Skeletal muscle satellite cell (primary cell): ENCODE results near the gene ARSI.

Source experiments
- H3K27me3 ChIP-seq: 2 replicates; pipeline ENCODE4 v1.7.0; 2013; ENCODE audit warnings: low read length; ENCODE audit not compliant: control insufficient read depth, insufficient read depth
- H3K36me3 ChIP-seq: 2 replicates; pipeline ENCODE4 v1.7.0; 2013; ENCODE audit warnings: mild to moderate bottlenecking, control low read depth, low read length; ENCODE audit not compliant: insufficient read depth
- H3K4me1 ChIP-seq: 2 replicates; pipeline ENCODE4 v1.7.0; 2013; ENCODE audit warnings: low read length; ENCODE audit not compliant: control insufficient read depth, insufficient read depth
- H3K4me2 ChIP-seq: 2 replicates; pipeline ENCODE4 v1.7.0; 2013; ENCODE audit warnings: mild to moderate bottlenecking, low read length
- H3K4me3 ChIP-seq: 2 replicates; pipeline ENCODE4 v1.7.0; 2013; ENCODE audit warnings: low read length
- H3K9ac ChIP-seq: 2 replicates; pipeline ENCODE4 v1.7.0; 2013; ENCODE audit warnings: mild to moderate bottlenecking, low read depth, low read length, moderate library complexity
- H3K9me3 ChIP-seq: replicated peaks from 2 replicates; pipeline ENCODE4 v1.7.0; 2013; ENCODE audit warnings: mild to moderate bottlenecking, control low read depth, low read length

The ARSI gene

DNA sequence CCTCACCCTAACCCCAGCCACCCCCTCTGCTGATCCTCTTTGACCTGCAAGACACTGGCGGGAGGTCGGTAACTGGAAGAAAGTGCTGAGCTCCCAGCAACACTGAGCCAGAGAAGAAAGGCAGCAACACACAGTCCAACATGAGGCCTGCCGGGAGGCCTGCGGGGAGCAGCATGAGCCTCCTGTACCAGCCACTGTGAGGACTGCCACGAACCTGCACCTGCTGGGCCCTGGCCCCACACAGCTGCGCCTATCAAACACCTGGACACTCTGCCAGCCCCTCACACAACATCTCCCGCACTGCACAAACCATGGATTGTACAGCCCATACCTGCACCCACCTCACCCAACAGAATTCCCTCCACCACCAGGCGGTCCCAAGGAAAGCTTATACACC lies 31.4 kb downstream of the ARSI start:
- Histone ChIP-seq H3K9ac (no peak overlapping the region), H3K9me3 (no peaks in the 10 kb centered on the region), H3K4me2 (no peak overlapping the region), H3K36me3 (no peaks in the 10 kb centered on the region), H3K4me3 (no peak overlapping the region), H3K27me3 (peaks cover 7% of the 10 kb centered on the region), H3K4me1 (peaks cover 3% of the 10 kb centered on the region)

DNA sequence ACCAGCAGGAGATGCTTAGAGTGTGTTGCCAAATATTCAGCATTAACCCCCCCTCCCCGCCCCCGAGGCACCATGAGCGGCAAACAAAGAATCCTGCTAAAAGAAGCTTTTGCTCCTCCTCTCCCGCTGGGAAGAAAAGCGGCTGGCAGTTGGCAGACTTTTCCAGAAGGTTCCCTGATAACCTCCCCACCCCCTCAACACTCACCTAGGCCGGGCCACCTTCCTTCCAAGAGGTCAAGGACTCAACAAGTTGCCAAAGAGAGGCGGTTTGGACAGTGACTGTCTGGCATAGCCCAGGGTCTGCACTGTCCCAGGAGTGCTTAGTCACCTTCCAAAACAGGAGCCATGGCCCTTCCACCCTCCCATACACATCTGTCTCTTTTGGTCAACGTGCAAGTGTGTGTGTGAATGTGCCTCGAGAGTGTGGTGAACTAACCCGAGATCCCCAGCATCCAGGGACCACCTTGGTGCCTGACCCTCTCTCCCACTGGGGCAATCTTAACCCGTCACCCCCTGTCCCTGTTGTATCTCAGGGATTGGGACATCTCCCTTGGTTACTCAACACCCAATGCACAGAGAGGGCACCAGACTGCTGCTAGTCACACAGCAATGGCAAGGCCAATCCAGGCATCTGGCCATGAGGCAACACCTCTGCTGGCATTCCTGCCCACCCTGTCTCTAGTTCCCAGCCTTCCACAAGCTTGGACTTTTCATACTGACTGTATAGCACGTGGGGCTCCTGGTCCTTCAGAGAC lies 32.0 kb downstream of the ARSI start:
- no peak overlapping the region for H3K4me3 ChIP-seq

DNA sequence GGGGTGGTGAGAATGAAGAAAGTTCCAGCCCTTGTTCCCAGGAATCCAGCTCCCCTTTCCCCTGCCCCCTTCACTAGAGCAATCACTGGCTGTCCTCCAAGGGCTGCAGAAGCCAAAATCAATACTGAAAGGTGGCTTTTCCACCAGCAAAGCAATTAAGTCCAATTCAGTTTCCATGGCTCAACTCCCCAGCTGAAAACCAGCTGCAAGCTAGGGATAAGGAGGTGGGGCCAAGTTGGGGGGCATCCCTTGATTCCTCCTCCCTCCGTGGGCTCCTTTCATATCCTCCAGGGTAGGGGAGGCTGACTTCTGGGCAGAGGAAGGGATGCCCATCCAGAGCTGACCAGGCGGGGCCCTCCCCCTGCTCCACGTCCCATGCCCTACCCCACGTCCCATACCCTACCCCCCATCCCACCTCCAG lies 35.8 kb downstream of the ARSI start:
- Histone ChIP-seq H3K36me3 (no peaks in the 10 kb centered on the region), H3K4me2 (no peak overlapping the region), H3K4me3 (no peak overlapping the region)

More for the DNA sequence above, 32.0 kb downstream of the ARSI start:
- no peak overlapping the region for H3K4me2 ChIP-seq
- H3K36me3 ChIP-seq, result no peaks in the 10 kb centered on the region
- H3K27me3 ChIP-seq, result peaks cover 7% of the 10 kb centered on the region
- peaks cover 3% of the 10 kb centered on the region for H3K4me1 ChIP-seq
- H3K9me3 ChIP-seq, result no peaks in the 10 kb centered on the region
- H3K9ac ChIP-seq, result no peak overlapping the region

DNA sequence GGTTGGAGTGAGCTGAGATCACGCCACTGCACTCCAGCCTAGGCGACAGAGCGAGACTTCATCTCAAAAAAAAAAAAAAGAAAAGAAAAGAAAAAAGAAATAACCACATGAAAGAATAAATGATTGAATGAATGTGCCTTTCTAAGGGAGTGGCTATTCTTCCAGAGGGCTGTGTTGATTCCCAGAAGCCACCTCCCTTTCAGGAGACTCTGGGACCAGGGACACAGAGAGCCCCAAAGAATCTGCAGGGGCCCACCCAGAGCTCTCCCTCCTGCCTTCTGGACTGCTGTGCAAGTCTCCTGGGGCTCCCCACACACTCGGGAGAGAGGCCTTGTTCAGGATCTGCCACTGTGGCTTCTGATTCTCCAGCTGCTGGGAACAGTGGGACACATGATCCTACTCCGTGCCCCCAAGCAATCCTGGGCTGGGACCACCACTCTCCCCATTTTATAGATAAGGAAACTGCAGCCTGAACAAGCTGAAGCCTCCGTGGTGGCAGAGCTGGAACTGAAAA lies 36.8 kb downstream of the ARSI start:
- no peaks in the 10 kb centered on the region for H3K9me3 ChIP-seq
- H3K4me1 ChIP-seq, result peaks cover 31% of the 10 kb centered on the region
- no peaks in the 10 kb centered on the region for H3K27me3 ChIP-seq
- H3K4me3 ChIP-seq, result no peak overlapping the region
- H3K4me2 ChIP-seq, result no peak overlapping the region
- no peak overlapping the region for H3K9ac ChIP-seq
- no peaks in the 10 kb centered on the region for H3K36me3 ChIP-seq

More for the DNA sequence above, 35.8 kb downstream of the ARSI start:
- no peak overlapping the region for H3K9ac ChIP-seq
- H3K4me1 ChIP-seq, result peaks cover 22% of the 10 kb centered on the region
- H3K27me3 ChIP-seq, result no peaks in the 10 kb centered on the region
- no peaks in the 10 kb centered on the region for H3K9me3 ChIP-seq

DNA sequence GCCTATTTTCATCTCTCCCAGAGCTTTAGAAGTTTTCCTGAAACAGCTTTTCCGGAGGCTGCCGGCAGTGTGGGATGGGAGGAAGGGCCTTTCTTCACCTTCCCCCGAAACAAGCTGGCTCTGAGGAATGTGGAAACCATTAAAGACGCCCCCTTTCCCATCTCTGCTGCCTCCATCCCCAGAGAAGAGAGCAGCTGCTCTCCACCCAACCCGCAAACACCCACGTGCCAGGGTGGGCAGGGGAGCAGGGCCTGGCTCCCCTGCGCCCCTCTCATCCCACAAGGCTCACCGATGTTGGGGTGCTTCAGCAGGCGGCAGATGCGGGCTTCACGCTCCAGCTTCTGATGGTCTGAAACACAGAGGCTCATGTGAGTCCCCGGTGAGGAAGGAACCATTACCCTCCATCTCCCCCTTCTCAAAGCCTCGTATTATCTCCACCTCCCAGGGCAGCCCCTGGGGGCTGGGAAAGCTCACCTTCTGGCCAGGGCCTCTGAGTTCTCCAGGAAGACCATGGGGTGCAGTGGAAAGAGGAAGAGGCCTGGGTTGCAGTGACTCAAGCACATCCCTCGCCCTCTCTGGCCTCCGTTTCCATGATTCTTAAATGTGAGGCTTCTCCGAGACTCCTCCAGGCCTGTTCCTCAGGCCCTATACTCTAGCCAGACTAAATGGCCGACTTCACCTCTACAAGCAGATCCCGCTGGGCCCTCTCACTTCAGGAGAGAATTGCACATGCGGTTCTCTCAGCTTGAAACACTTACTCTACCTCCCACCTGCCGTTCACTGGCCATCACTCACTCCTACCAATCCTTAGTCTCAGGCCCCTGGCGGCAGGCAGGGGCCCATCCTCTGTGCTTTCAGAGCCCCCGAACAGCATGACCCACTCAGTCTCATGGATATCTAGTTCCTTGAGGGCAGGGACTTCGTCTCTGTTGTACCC lies 37.8 kb downstream of the ARSI start:
- Histone ChIP-seq H3K9me3 (no peaks in the 10 kb centered on the region), H3K36me3 (no peaks in the 10 kb centered on the region), H3K4me2 (peak overlapping the region; percentile 55), H3K4me1 (peaks cover 32% of the 10 kb centered on the region), H3K9ac (no peak overlapping the region), H3K27me3 (no peaks in the 10 kb centered on the region), H3K4me3 (no peak overlapping the region)

GRCh38 chr5:150263801-150264621 lies 38.7 kb downstream of the ARSI start:
- H3K4me1 ChIP-seq, result peaks cover 32% of the 10 kb centered on the region
- no peaks in the 10 kb centered on the region for H3K36me3 ChIP-seq
- peak overlapping the region; percentile 6 for H3K4me3 ChIP-seq
- no peaks in the 10 kb centered on the region for H3K27me3 ChIP-seq
- no peaks in the 10 kb centered on the region for H3K9me3 ChIP-seq
- peak overlapping the region; percentile 12 for H3K9ac ChIP-seq
- H3K4me2 ChIP-seq, result peak overlapping the region; percentile 55

DNA sequence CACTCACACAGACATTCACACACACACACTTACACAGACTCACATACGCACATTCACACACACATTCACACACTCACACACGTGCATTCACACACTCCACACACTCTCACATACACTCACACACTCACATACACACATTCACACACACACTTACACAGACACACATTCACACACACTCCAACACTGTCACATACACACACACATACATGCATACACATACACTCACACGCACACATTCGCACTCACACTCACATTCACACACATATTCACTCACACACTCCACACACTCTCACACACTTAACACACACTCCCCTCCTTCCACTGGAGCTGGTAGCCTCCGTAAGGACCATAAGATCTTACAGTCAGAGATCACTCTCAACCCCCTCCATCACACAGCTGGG lies 39.3 kb downstream of the ARSI start:
- Histone ChIP-seq H3K36me3 (no peaks in the 10 kb centered on the region), H3K4me2 (peak overlapping the region; percentile 55), H3K27me3 (no peaks in the 10 kb centered on the region), H3K9me3 (no peaks in the 10 kb centered on the region), H3K4me1 (peaks cover 32% of the 10 kb centered on the region), H3K4me3 (peak overlapping the region; percentile 6), H3K9ac (peak overlapping the region; percentile 12)

DNA sequence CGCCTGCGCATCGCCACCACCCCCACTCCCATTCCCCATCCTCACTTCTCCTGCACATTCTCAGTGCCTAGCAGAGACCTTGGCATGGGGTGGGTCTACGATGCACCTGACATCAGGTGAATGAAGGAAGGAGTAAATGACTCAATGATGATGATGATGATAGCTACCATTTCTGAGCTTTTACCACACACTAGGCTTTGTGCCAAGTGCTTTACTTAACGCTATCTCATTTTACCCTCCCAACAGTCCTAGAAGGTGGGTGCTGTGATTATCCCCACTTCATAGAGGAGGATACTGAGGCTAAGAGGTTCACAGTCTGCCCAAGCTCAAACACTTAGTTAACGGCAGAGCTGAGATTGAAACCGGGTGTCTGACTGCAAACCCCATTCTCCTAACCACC lies 40.2 kb downstream of the ARSI start:
- Histone ChIP-seq H3K4me1 (peaks cover 32% of the 10 kb centered on the region), H3K4me2 (no peak overlapping the region), H3K27me3 (no peaks in the 10 kb centered on the region), H3K9ac (no peak overlapping the region), H3K9me3 (no peaks in the 10 kb centered on the region), H3K36me3 (no peaks in the 10 kb centered on the region), H3K4me3 (no peak overlapping the region)

DNA sequence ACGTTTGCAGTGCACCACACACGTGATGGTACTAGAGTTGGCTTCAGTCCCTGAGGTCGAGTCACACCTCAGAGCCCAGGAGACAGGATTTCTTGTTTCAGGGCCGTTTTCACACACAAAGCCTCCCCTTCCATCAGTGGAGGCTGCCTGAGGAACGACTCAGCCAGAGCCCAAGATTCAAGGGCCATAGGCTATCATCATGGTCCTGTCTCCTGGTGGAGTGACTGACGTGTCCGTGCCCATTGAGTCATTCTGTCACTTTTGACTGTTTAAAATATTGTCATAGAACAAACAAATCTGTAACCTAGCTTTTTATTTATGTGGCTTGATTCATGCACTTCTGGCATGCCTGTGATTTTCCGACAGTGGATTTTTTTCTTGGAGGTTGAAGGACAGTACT lies 41.5 kb downstream of the ARSI start:
- peaks cover 29% of the 10 kb centered on the region for H3K4me1 ChIP-seq
- H3K4me3 ChIP-seq, result no peak overlapping the region
- no peaks in the 10 kb centered on the region for H3K27me3 ChIP-seq
- H3K36me3 ChIP-seq, result no peaks in the 10 kb centered on the region
- H3K9me3 ChIP-seq, result no peaks in the 10 kb centered on the region
- no peak overlapping the region for H3K9ac ChIP-seq
- no peak overlapping the region for H3K4me2 ChIP-seq

DNA sequence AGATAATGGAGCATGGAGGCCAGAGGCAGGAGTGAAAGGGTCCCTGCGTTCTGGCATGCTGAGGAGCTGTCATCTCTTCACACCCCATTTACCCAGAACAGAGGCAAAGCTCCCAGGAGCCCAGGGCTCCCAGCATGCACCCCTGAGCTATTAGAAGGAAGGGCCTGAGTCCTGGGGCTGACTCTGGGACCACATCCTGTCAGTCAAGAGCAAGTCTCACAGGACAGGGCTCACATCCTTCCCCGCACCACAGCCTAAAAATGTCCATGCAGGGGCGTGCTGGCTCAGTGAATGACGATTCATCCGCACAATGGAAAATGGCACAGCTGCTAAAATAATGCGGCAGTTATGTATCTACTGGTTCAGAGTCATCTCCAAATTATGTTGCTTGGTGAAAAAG lies 44.6 kb downstream of the ARSI start:
- H3K9ac ChIP-seq, result no peak overlapping the region
- H3K9me3 ChIP-seq, result no peaks in the 10 kb centered on the region
- no peaks in the 10 kb centered on the region for H3K27me3 ChIP-seq
- H3K4me1 ChIP-seq, result peaks cover 11% of the 10 kb centered on the region
- no peaks in the 10 kb centered on the region for H3K36me3 ChIP-seq
- no peak overlapping the region for H3K4me3 ChIP-seq
- H3K4me2 ChIP-seq, result no peak overlapping the region

DNA sequence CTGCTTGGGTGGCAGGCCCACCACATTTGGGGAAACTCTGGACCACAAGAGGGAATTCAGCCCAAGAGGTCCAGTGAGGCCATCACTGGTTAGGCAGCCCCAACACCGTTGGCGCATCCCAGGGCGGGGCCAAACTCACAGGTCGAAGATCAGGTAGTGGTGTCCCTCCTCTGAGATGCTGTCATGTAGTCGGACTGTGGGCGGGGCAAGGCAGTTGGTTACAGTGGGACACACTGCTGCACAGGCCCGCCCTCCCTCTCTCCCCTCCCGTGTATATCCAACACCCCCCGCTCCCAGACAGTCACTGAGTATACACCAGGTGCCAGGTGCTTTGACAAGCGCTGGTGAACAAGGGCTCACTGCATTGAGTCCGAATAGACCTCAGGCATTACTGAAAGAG lies 45.3 kb downstream of the ARSI start:
- no peaks in the 10 kb centered on the region for H3K27me3 ChIP-seq

More for the DNA sequence above, 45.3 kb downstream of the ARSI start:
- H3K4me1 ChIP-seq, result peaks cover 10% of the 10 kb centered on the region
- no peak overlapping the region for H3K4me2 ChIP-seq
- no peak overlapping the region for H3K9ac ChIP-seq
- no peak overlapping the region for H3K4me3 ChIP-seq
- H3K36me3 ChIP-seq, result no peaks in the 10 kb centered on the region
- H3K9me3 ChIP-seq, result no peaks in the 10 kb centered on the region
